Uterus (tissue), 4 donors: ENCODE results near the gene LEFTY1. TPM values are rescaled to one million over a fixed set of nuclear protein-coding genes. Genes with fewer than 3 reads are reported as not detected.

Source experiments
- DNase-seq, 2 donors: peaks; one replicate each; pipeline ENCODE4 v3.0.0-alpha.2; 2019 to 2020
- H3K27ac ChIP-seq, 2 donors: fragments of 200-600 bp; sonication (generic); 1 replicate in 1 of 2; 2 replicates in 1 of 2; pipeline ENCODE4 v1.5.1; 2016 to 2018
- H3K27me3 ChIP-seq, 2 donors: fragments of 200-600 bp; sonication (generic); one replicate each; pipeline ENCODE4 v1.5.1; 2018 to 2019; ENCODE audit warnings: control low read depth in 1 of 2
- H3K36me3 ChIP-seq, 2 donors: fragments of 200-600 bp; sonication (generic); one replicate each; pipeline ENCODE4 v1.5.1; 2019; ENCODE audit warnings: control low read depth in 1 of 2
- H3K4me1 ChIP-seq, 2 donors: fragments of 200-600 bp; sonication (generic); one replicate each; pipeline ENCODE4 v1.5.1; 2018 to 2019; ENCODE audit warnings: control low read depth in 1 of 2
- H3K4me3 ChIP-seq, 2 donors: fragments of 200-600 bp; sonication (generic); 1 replicate in 1 of 2; 2 replicates in 1 of 2; pipeline ENCODE4 v1.5.1; 2018 to 2019; ENCODE audit warnings: mild to moderate bottlenecking in 1 of 2
- H3K9me3 ChIP-seq, 2 donors: fragments of 200-600 bp; sonication (generic); one replicate each; pipeline ENCODE4 v1.5.1; 2019; ENCODE audit warnings: control low read depth in 1 of 2
- CTCF ChIP-seq, 4 experiments: fragments of 200-600 bp in 2 of 4; fragments of 450-650 bp in 2 of 4; sonication (generic) in 2 of 4; IDR thresholded peaks; one replicate each; pipeline ENCODE4 v1.5.1; 2016 to 2019; ENCODE audit warnings: antibody characterized with exemption in 4 of 4, mild to moderate bottlenecking in 2 of 4, moderate library complexity in 1 of 4
- POLR2A ChIP-seq, 2 donors: fragments of 450-650 bp; IDR thresholded peaks; one replicate each; pipeline ENCODE4 v1.6.1; 2016; ENCODE audit warnings: antibody characterized with exemption in 2 of 2, mild to moderate bottlenecking in 1 of 2, moderate library complexity in 1 of 2
- intact Hi-C: fragments of 100-400 bp; cut with DNase I; formaldehyde crosslinking; loops from one replicate; pipeline ENCODE4 v1.15.1; 2023; ENCODE audit warnings: low total_unique reads
- total RNA-seq, 4 donors: library from RNA; depleted of rRNA in 3 of 4; stranded (reverse); fragments of >200 nt in 3 of 4; gene quantifications; one replicate each; pipeline versions ENCODE4 v1.1.0 to v1.2.4, GENCODE V29; 2014 to 2023
- donor health status: DM: yes; HTN: yes; CAD: no.

The LEFTY1 gene
- total RNA-seq, 4 donors from 2014 or later: 1.1 to 3.5 TPM; not detected in 2

GRCh38 chr1:225883616-225884265 is 5.2 kb downstream of the LEFTY1 start:
- no peak for DNase-seq
- peak overlapping the region; percentile 90 to 91 for H3K27ac ChIP-seq
- H3K9me3 ChIP-seq: no peaks in the 10 kb centered on the region
- intact Hi-C loops: no loop called here
- peak overlapping the region in 1 of 2 donors; percentile 73 for H3K4me3 ChIP-seq
- TF ChIP-seq CTCF (IDR thresholded peaks at IDR 0.05): no peak
- TF ChIP-seq POLR2A (IDR thresholded peaks at IDR 0.05): no peak
- H3K4me1 ChIP-seq: peaks cover 0 to 17% of the 10 kb centered on the region in 2 donors
- no peaks in the 10 kb centered on the region for H3K36me3 ChIP-seq
- no peaks in the 10 kb centered on the region for H3K27me3 ChIP-seq

DNA sequence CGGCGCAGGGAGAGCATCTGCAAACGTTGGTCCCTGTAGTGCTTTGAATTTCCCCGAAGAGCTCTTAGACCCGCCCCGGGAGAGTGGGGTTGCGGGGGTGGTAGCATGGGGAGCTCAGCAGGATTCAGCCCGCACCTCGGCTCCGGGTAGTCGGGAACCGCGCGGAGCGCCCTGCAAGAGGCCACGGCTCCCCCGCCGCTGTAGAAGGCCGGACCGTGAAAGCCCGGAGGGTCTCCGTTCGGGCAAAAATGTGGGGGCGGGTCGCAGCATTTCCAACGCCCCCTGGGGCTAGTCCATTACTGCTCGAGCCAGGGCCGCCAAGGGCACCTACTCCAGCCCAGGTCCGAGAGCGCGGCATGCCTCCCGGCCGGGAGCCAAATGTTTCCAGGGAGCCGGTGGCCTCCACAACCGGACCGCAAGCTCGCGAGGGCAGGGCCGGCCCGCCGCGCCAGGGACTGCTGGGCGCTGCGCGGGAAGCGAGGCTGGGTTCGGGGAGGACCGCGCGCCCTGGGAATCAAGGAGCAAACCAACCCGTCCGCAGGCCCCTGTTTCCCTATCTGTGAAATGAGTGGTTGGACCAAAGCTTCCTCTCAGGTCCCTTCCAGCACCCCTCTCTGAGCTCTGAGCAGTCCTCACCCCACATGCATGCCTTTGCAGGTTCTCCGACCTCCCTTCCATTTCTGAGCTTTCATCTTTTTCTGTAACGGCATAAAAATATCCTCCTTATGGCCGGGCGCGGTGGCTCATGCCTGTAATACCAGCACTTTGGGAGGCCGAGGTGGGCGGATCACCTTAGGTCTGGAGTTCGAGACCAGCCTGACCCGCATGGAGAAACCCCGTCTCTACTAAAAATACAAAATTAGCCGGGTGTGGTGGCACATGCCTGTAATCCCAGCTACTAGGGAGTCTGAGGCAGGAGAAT is 6.0 kb downstream of the LEFTY1 start:
- intact Hi-C loops: no loop called here
- DNase-seq: peak; percentile 61 to 66
- H3K9me3 ChIP-seq: no peaks in the 10 kb centered on the region

DNA sequence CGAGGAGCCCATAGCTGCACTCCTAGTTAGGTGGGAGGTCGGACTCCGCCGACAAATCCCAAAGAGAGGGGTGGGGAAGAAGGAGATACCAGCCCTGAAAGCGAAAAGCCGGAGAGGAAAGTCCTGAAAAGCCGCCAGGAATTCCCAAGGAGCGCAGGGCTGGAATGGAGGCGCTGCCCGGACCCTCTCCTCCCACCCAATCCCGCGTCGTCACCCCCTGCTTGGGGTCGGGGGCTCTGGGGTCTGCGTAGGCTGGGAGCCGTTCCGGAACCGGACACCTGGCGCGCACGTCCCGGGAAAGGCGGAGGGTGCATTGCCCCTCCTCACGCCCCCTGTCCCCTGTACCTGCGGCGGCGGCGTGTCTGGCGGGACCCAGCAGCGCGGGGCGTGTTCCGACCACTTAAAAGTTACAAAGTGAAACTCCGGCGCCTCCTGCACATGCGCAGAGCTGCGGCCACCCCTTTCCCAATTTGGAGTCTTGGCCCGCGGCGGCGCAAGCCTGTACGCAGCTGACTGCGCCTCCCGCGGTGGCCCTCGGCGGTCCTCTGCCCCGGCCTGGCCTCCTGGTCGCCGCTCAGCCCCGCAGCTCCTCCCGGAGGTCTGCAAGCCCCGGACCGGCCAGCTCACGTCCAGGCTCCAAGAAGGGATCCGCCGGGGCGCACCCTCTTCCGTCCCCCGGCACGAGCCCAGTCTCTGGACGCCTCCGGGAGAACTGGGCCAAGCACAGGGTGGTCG is 6.8 kb downstream of the LEFTY1 start, which contains the start of gene TMEM63A:
TMEM63A (minus strand) TSS at position 422 of the 735 bp plus-strand sequence. CDS start 4,800 bp downstream, outside the sequence.
- H3K27ac ChIP-seq: peak within 1 kb of the TSS; percentile 90 to 91
- peak; percentile 48 to 72 (median 62) for TF ChIP-seq CTCF (IDR thresholded peaks at IDR 0.05)
- peak; percentile 84 to 87 for TF ChIP-seq POLR2A (IDR thresholded peaks at IDR 0.05)
- H3K9me3 ChIP-seq: no peaks in the 10 kb centered on the region
- peak; percentile 94 to 95 for DNase-seq
- no peaks in the 10 kb centered on the region for H3K36me3 ChIP-seq
- intact Hi-C loops: no loop called here
- no peaks in the 10 kb centered on the region for H3K27me3 ChIP-seq
- H3K4me3 ChIP-seq: peak within 1 kb of the TSS; percentile 73 to 98
- peaks cover 0 to 28% of the 10 kb centered on the region in 2 donors for H3K4me1 ChIP-seq

More for the DNA sequence above, 6.0 kb downstream of the LEFTY1 start:
- Histone ChIP-seq H3K27me3 (no peaks in the 10 kb centered on the region), H3K4me3 (peak overlapping the region; percentile 73 to 98), H3K4me1 (peaks cover 0 to 22% of the 10 kb centered on the region in 2 donors), H3K36me3 (no peaks in the 10 kb centered on the region), H3K27ac (peak overlapping the region; percentile 90 to 91)
- TF ChIP-seq POLR2A (IDR thresholded peaks at IDR 0.05) (peak in 1 of 2 donors; percentile 7), CTCF (IDR thresholded peaks at IDR 0.05) (no peak)

GRCh38 chr1:225881081-225881958 is 7.6 kb downstream of the LEFTY1 start:
- H3K27me3 ChIP-seq: no peaks in the 10 kb centered on the region
- H3K4me3 ChIP-seq: peak overlapping the region; percentile 73 to 98
- no peaks in the 10 kb centered on the region for H3K36me3 ChIP-seq
- peak; percentile 51 to 54 for DNase-seq
- no peak for TF ChIP-seq POLR2A (IDR thresholded peaks at IDR 0.05)
- TF ChIP-seq CTCF (IDR thresholded peaks at IDR 0.05): no peak
- H3K27ac ChIP-seq: peak overlapping the region; percentile 90 to 91
- intact Hi-C loops: no loop called here
- H3K4me1 ChIP-seq: peaks cover 0 to 28% of the 10 kb centered on the region in 2 donors
- H3K9me3 ChIP-seq: no peaks in the 10 kb centered on the region
